ENCODE data around the gene DHFR2.
"Not testable (repeated sequence)": the region's sequence is repeated elsewhere in the genome, so short reads cannot be mapped to it uniquely, and the experiment has no call there.

Gene DHFR2

GRCh38 chr3:94063496-94064119 lies 892 bp upstream of the DHFR2 start:
- Histone ChIP-seq H3K9me3 (ENCODE audit: control insufficient read depth, insufficient read depth, low read length) (no peaks in the 10 kb centered on the region), H3K27me3 (ENCODE audit: control insufficient read depth, insufficient read depth, low read length) (no peaks in the 10 kb centered on the region)

GRCh38 chr3:94061297-94061696 lies 1.4 kb downstream of the DHFR2 start:
- Histone ChIP-seq H3K27me3 (ENCODE audit: control insufficient read depth, insufficient read depth, low read length) (no peaks in the 10 kb centered on the region), H3K4me3 (ENCODE audit: low read depth, low read length) (no peak overlapping the region), H3K9ac (ENCODE audit: low read depth, low read length) (no peak overlapping the region), H3K4me1 (ENCODE audit: control insufficient read depth, insufficient read depth, low read length) (peaks cover 4% of the 10 kb centered on the region), H3K36me3 (ENCODE audit: control insufficient read depth, insufficient read depth, low read length) (no peaks in the 10 kb centered on the region), H3K9me3 (ENCODE audit: control insufficient read depth, insufficient read depth, low read length) (no peaks in the 10 kb centered on the region)

More at GRCh38 chr3:94063496-94064119, 892 bp upstream of the DHFR2 start:
- Histone ChIP-seq H3K4me1 (ENCODE audit: control insufficient read depth, insufficient read depth, low read length) (peaks cover 4% of the 10 kb centered on the region), H3K4me3 (ENCODE audit: low read depth, low read length) (peak overlapping the region; percentile 73), H3K36me3 (ENCODE audit: control insufficient read depth, insufficient read depth, low read length) (no peaks in the 10 kb centered on the region), H3K9ac (ENCODE audit: low read depth, low read length) (peak overlapping the region; percentile 91)

- no peaks in the 10 kb centered on the region for H3K4me1 ChIP-seq (ENCODE audit: control insufficient read depth, insufficient read depth, low read length)
- H3K9ac ChIP-seq (ENCODE audit: low read depth, low read length) = no peak overlapping the region
- H3K27me3 ChIP-seq (ENCODE audit: control insufficient read depth, insufficient read depth, low read length) = no peaks in the 10 kb centered on the region
- no peaks in the 10 kb centered on the region for H3K9me3 ChIP-seq (ENCODE audit: control insufficient read depth, insufficient read depth, low read length)
- no peaks in the 10 kb centered on the region for H3K36me3 ChIP-seq (ENCODE audit: control insufficient read depth, insufficient read depth, low read length)
- no peak overlapping the region for H3K4me3 ChIP-seq (ENCODE audit: low read depth, low read length)
These were observed 12.2 kb downstream of the DHFR2 start for GRCh38 chr3:94050546-94050945.

GRCh38 chr3:94049267-94049666 lies 13.4 kb downstream of the DHFR2 start:
- no peaks in the 10 kb centered on the region for H3K27me3 ChIP-seq (ENCODE audit: control insufficient read depth, insufficient read depth, low read length)
- no peak overlapping the region for H3K9ac ChIP-seq (ENCODE audit: low read depth, low read length)
- no peak overlapping the region for H3K4me3 ChIP-seq (ENCODE audit: low read depth, low read length)
- H3K9me3 ChIP-seq (ENCODE audit: control insufficient read depth, insufficient read depth, low read length) = no peaks in the 10 kb centered on the region
- H3K4me1 ChIP-seq (ENCODE audit: control insufficient read depth, insufficient read depth, low read length) = no peaks in the 10 kb centered on the region
- peaks cover 6% of the 10 kb centered on the region for H3K36me3 ChIP-seq (ENCODE audit: control insufficient read depth, insufficient read depth, low read length)

- no peak overlapping the region for H3K4me3 ChIP-seq (ENCODE audit: low read depth, low read length)
- H3K9ac ChIP-seq (ENCODE audit: low read depth, low read length) = no peak overlapping the region
- no peaks in the 10 kb centered on the region for H3K27me3 ChIP-seq (ENCODE audit: control insufficient read depth, insufficient read depth, low read length)
- peaks cover 6% of the 10 kb centered on the region for H3K36me3 ChIP-seq (ENCODE audit: control insufficient read depth, insufficient read depth, low read length)
- H3K4me1 ChIP-seq (ENCODE audit: control insufficient read depth, insufficient read depth, low read length) = no peaks in the 10 kb centered on the region
- H3K9me3 ChIP-seq (ENCODE audit: control insufficient read depth, insufficient read depth, low read length) = no peaks in the 10 kb centered on the region
These were observed 16.2 kb downstream of the DHFR2 start for GRCh38 chr3:94046533-94046932.

GRCh38 chr3:94044100-94044936 lies 18.4 kb downstream of the DHFR2 start:
- H3K9ac ChIP-seq (ENCODE audit: low read depth, low read length); H3K4me3 ChIP-seq (ENCODE audit: low read depth, low read length); H3K27me3 ChIP-seq (ENCODE audit: control insufficient read depth, insufficient read depth, low read length): not testable (repeated sequence)

GRCh38 chr3:94043285-94043684 lies 19.4 kb downstream of the DHFR2 start:
- H3K9ac ChIP-seq (ENCODE audit: low read depth, low read length) = no peak overlapping the region
- H3K4me1 ChIP-seq (ENCODE audit: control insufficient read depth, insufficient read depth, low read length) = no peaks in the 10 kb centered on the region
- H3K4me3 ChIP-seq (ENCODE audit: low read depth, low read length) = no peak overlapping the region
- H3K27me3 ChIP-seq (ENCODE audit: control insufficient read depth, insufficient read depth, low read length) = no peaks in the 10 kb centered on the region
- no peaks in the 10 kb centered on the region for H3K9me3 ChIP-seq (ENCODE audit: control insufficient read depth, insufficient read depth, low read length)
- peaks cover 6% of the 10 kb centered on the region for H3K36me3 ChIP-seq (ENCODE audit: control insufficient read depth, insufficient read depth, low read length)

More at GRCh38 chr3:94044100-94044936, 18.4 kb downstream of the DHFR2 start:
- not testable (repeated sequence) for H3K36me3 ChIP-seq (ENCODE audit: control insufficient read depth, insufficient read depth, low read length); H3K9me3 ChIP-seq (ENCODE audit: control insufficient read depth, insufficient read depth, low read length); H3K4me1 ChIP-seq (ENCODE audit: control insufficient read depth, insufficient read depth, low read length)

GRCh38 chr3:94036909-94037507 lies 25.7 kb downstream of the DHFR2 start:
- Histone ChIP-seq H3K9me3 (ENCODE audit: control insufficient read depth, insufficient read depth, low read length) (no peaks in the 10 kb centered on the region), H3K4me3 (ENCODE audit: low read depth, low read length) (no peak overlapping the region), H3K36me3 (ENCODE audit: control insufficient read depth, insufficient read depth, low read length) (no peaks in the 10 kb centered on the region), H3K9ac (ENCODE audit: low read depth, low read length) (no peak overlapping the region), H3K4me1 (ENCODE audit: control insufficient read depth, insufficient read depth, low read length) (no peaks in the 10 kb centered on the region), H3K27me3 (ENCODE audit: control insufficient read depth, insufficient read depth, low read length) (no peaks in the 10 kb centered on the region)

- Histone ChIP-seq H3K27me3 (ENCODE audit: control insufficient read depth, insufficient read depth, low read length) (no peaks in the 10 kb centered on the region), H3K9me3 (ENCODE audit: control insufficient read depth, insufficient read depth, low read length) (no peaks in the 10 kb centered on the region), H3K4me3 (ENCODE audit: low read depth, low read length) (no peak within 1 kb of the TSS), H3K36me3 (ENCODE audit: control insufficient read depth, insufficient read depth, low read length) (no peaks in the 10 kb centered on the region), H3K9ac (ENCODE audit: low read depth, low read length) (no peak within 1 kb of the TSS), H3K4me1 (ENCODE audit: control insufficient read depth, insufficient read depth, low read length) (no peaks in the 10 kb centered on the region)
These were observed 34.5 kb downstream of the DHFR2 start, which contains the start of gene STX19 for GRCh38 chr3:94028093-94028837. Gene STX19, minus strand, starts transcription at chr3:94028597. Its CDS starts 13,328 bp downstream, at chr3:94015269.

- Histone ChIP-seq H3K9me3 (ENCODE audit: control insufficient read depth, insufficient read depth, low read length) (no peaks in the 10 kb centered on the region), H3K27me3 (ENCODE audit: control insufficient read depth, insufficient read depth, low read length) (no peaks in the 10 kb centered on the region), H3K9ac (ENCODE audit: low read depth, low read length) (no peak overlapping the region), H3K4me1 (ENCODE audit: control insufficient read depth, insufficient read depth, low read length) (no peaks in the 10 kb centered on the region), H3K36me3 (ENCODE audit: control insufficient read depth, insufficient read depth, low read length) (no peaks in the 10 kb centered on the region), H3K4me3 (ENCODE audit: low read depth, low read length) (no peak overlapping the region)
These were observed 36.1 kb downstream of the DHFR2 start for GRCh38 chr3:94026623-94027022.

GRCh38 chr3:94024385-94024784 lies 38.3 kb downstream of the DHFR2 start:
- no peaks in the 10 kb centered on the region for H3K9me3 ChIP-seq (ENCODE audit: control insufficient read depth, insufficient read depth, low read length)
- no peaks in the 10 kb centered on the region for H3K36me3 ChIP-seq (ENCODE audit: control insufficient read depth, insufficient read depth, low read length)
- H3K4me1 ChIP-seq (ENCODE audit: control insufficient read depth, insufficient read depth, low read length) = no peaks in the 10 kb centered on the region
- H3K4me3 ChIP-seq (ENCODE audit: low read depth, low read length) = no peak overlapping the region
- no peaks in the 10 kb centered on the region for H3K27me3 ChIP-seq (ENCODE audit: control insufficient read depth, insufficient read depth, low read length)
- no peak overlapping the region for H3K9ac ChIP-seq (ENCODE audit: low read depth, low read length)
